Kidney (tissue), 14 donors: ENCODE measurements around the gene TRIM68. TPM values are rescaled to one million over a fixed set of nuclear protein-coding genes. Genes with fewer than 3 reads are reported as not detected.
A peak's percentile ranks its signal among the peaks of the same experiment; 100 is the strongest.

Source experiments
- DNase-seq, 5 donors: peaks; one replicate each; pipeline ENCODE4 v3.0.0-alpha.2; 2013 to 2020
- FAIRE-seq: peaks from 2 replicates; lab custom pipeline; 2012; peaks lifted over from hg19 to GRCh38; lab: Jason Lieb, UNC
- H3K27ac ChIP-seq, 2 donors: one replicate each; pipeline ENCODE4 v1.7.0; 2013; ENCODE audit warnings: low read depth in 2 of 2, low read length in 2 of 2, inconsistent platforms in 1 of 2
- H3K27me3 ChIP-seq: one replicate; pipeline ENCODE4 v1.7.1; 2013; ENCODE audit warnings: low read length, inconsistent platforms; ENCODE audit not compliant: control insufficient read depth, insufficient read depth
- H3K36me3 ChIP-seq, 3 donors: one replicate each; pipeline versions ENCODE4 v1.7.0 to v1.7.1; 2013; ENCODE audit warnings: low read length in 3 of 3, control low read depth in 1 of 3, inconsistent platforms in 1 of 3; ENCODE audit not compliant: insufficient read depth in 3 of 3, control insufficient read depth in 2 of 3
- H3K4me1 ChIP-seq, 3 donors: one replicate each; pipeline versions ENCODE4 v1.7.0 to v1.7.1; 2013; ENCODE audit warnings: low read length in 3 of 3, inconsistent platforms in 1 of 3, low read depth in 1 of 3; ENCODE audit not compliant: control insufficient read depth in 2 of 3, insufficient read depth in 2 of 3
- H3K4me3 ChIP-seq, 3 donors: one replicate each; pipeline versions ENCODE4 v1.7.0 to v1.8.1; 2013; ENCODE audit warnings: low read length in 3 of 3, control low read depth in 1 of 3, inconsistent platforms in 1 of 3
- H3K9ac ChIP-seq, 3 donors: one replicate each; pipeline versions ENCODE4 v1.7.0 to v1.7.1; 2013; ENCODE audit warnings: low read length in 3 of 3, control low read depth in 1 of 3, inconsistent platforms in 1 of 3
- H3K9me3 ChIP-seq, 3 donors: one replicate each; pipeline versions ENCODE4 v1.7.0 to v1.7.1; 2013; ENCODE audit warnings: low read length in 3 of 3, control low read depth in 1 of 3, inconsistent platforms in 1 of 3; ENCODE audit not compliant: control insufficient read depth in 2 of 3, insufficient read depth in 1 of 3
- intact Hi-C: fragments of 100-400 bp; cut with DNase I; formaldehyde crosslinking; loops from one replicate; pipeline ENCODE4 v1.11.1; 2022
- polyA plus RNA-seq: library from polyadenylated mRNA; stranded (reverse); fragments of 350-450 nt; fragmentation: Illumina TruSeq; extraction: RNeasy Lipid Tissue Mini Kit (QIAGEN cat#74804); gene quantifications from one replicate; pipeline ENCODE4 v1.2.3, GENCODE V29; 2014; ENCODE audit warnings: low read depth, low replicate concordance; ENCODE audit not compliant: insufficient read depth
- total RNA-seq: library from RNA; stranded (reverse); fragmentation: NEBNext Ultra II Directional; extraction: Animal tissue kit (Norgen Biotek cat#: 25700); gene quantifications from one replicate; pipeline ENCODE4 v1.2.1, GENCODE V29; 2021
- TF ChIP-seq, protein P1 (sequence below): IDR thresholded peaks from 3 replicates; pipeline ENCODE4 v1.5.1; 2012; ENCODE audit warnings: mild to moderate bottlenecking, moderate library complexity, borderline replicate concordance; ENCODE audit not compliant: insufficient read depth; ENCODE audit errors: extremely low read depth
- donor health status: control.
- donor health status: control.
- donor health status: control.
- donor health status: control.
- donor health status: control.
- donor health status: DM: yes; HTN: yes; CAD: no.
- donor health status: Normal renal cell carcinoma (clear cell type).

TRIM68 gene
- total and polyA plus RNA-seq, 2 donors from 2014 or later, result 11.3 to 18.3 TPM

DNA sequence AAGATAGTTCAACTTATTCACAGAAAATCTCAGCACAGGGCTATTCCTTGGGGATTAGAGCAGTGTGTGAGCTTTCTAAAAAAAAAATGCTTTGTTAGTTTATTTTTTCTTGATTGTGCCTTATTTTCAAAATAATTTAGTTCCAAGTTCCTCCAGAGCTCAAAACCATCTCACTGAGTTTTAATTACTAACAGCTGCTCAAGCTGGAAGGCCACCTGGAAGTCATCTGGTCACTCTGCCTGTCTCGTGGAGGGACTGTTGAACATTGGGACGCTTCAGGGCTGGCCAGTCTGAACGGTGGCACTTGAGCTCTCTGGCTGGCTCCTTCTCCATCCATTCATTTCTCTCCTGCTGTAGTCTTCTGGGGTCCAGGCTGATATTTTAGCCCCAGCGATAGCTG is 39.7 kb upstream of the TRIM68 start:
- intact Hi-C loops, result no loop called here
- H3K9ac ChIP-seq, result no peak overlapping the region
- H3K4me3 ChIP-seq, result no peak overlapping the region
- H3K27ac ChIP-seq, result no peak overlapping the region
- no peaks in the 10 kb centered on the region for H3K9me3 ChIP-seq
- DNase-seq (peak in 2 of 5 donors; percentile 32 to 55), FAIRE-seq (no peak)
- no peaks in the 10 kb centered on the region for H3K4me1 ChIP-seq
- no peaks in the 10 kb centered on the region for H3K27me3 ChIP-seq
- TF ChIP-seq, protein P1, sequence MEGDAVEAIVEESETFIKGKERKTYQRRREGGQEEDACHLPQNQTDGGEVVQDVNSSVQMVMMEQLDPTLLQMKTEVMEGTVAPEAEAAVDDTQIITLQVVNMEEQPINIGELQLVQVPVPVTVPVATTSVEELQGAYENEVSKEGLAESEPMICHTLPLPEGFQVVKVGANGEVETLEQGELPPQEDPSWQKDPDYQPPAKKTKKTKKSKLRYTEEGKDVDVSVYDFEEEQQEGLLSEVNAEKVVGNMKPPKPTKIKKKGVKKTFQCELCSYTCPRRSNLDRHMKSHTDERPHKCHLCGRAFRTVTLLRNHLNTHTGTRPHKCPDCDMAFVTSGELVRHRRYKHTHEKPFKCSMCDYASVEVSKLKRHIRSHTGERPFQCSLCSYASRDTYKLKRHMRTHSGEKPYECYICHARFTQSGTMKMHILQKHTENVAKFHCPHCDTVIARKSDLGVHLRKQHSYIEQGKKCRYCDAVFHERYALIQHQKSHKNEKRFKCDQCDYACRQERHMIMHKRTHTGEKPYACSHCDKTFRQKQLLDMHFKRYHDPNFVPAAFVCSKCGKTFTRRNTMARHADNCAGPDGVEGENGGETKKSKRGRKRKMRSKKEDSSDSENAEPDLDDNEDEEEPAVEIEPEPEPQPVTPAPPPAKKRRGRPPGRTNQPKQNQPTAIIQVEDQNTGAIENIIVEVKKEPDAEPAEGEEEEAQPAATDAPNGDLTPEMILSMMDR, result no peak
- H3K36me3 ChIP-seq, result no peaks in the 10 kb centered on the region

- no peak overlapping the region for H3K27ac ChIP-seq
- no peak for FAIRE-seq
These were observed 37.9 kb upstream of the TRIM68 start for GRCh38 chr11:4645974-4646373.

DNA sequence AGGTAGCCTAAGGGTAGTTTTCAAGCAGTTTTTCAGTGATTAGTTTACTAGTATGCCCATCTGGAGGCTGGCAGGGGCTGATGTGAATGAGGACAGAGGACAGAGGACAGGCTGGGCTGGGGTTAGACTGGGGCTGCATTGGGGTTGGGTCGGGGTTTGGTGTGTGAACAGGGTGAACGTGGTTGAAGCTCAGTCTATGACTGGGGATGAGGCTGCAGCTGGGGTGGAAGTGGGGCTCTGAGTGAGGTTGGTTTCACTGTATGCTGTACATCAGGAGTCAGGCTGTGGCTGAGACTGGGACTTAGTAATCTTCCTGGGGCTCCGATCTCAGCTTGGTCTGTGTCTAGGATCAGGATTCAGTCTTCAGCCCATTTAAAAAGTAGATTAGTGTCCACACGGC is 36.2 kb upstream of the TRIM68 start:
- H3K27me3 ChIP-seq, result no peaks in the 10 kb centered on the region
- H3K9ac ChIP-seq, result no peak overlapping the region
- H3K36me3 ChIP-seq, result no peaks in the 10 kb centered on the region
- H3K4me3 ChIP-seq, result no peak overlapping the region
- H3K27ac ChIP-seq, result no peak overlapping the region
- TF ChIP-seq, protein P1, result no peak
- H3K9me3 ChIP-seq, result no peaks in the 10 kb centered on the region
- no peak for FAIRE-seq
- no peak for DNase-seq
- no peaks in the 10 kb centered on the region for H3K4me1 ChIP-seq
- intact Hi-C loops, result no loop called here

More at GRCh38 chr11:4645974-4646373, 37.9 kb upstream of the TRIM68 start:
- no peak for DNase-seq
- TF ChIP-seq, protein P1, result no peak
- Histone ChIP-seq H3K4me3 (no peak overlapping the region), H3K4me1 (no peaks in the 10 kb centered on the region), H3K9me3 (no peaks in the 10 kb centered on the region), H3K9ac (no peak overlapping the region), H3K27me3 (no peaks in the 10 kb centered on the region), H3K36me3 (no peaks in the 10 kb centered on the region)
- intact Hi-C loops, result no loop called here

- intact Hi-C loops, result no loop called here
These were observed 35.7 kb upstream of the TRIM68 start, which contains the start of gene OR51E1 for GRCh38 chr11:4643682-4644081. Gene OR51E1, plus strand, starts transcription at chr11:4643982. Its CDS starts 8,545 bp downstream, at chr11:4652527.

More at GRCh38 chr11:4643682-4644081, 35.7 kb upstream of the TRIM68 start, which contains the start of gene OR51E1:
- Histone ChIP-seq H3K9ac (no peak within 1 kb of the TSS), H3K27ac (no peak within 1 kb of the TSS), H3K4me1 (no peaks in the 10 kb centered on the region), H3K36me3 (no peaks in the 10 kb centered on the region), H3K9me3 (no peaks in the 10 kb centered on the region), H3K4me3 (no peak within 1 kb of the TSS), H3K27me3 (no peaks in the 10 kb centered on the region)
- FAIRE-seq, result no peak
- DNase-seq, result no peak
- TF ChIP-seq, protein P1, result no peak
